Measurements from ENCODE around the gene TOPBP1.

DNA sequence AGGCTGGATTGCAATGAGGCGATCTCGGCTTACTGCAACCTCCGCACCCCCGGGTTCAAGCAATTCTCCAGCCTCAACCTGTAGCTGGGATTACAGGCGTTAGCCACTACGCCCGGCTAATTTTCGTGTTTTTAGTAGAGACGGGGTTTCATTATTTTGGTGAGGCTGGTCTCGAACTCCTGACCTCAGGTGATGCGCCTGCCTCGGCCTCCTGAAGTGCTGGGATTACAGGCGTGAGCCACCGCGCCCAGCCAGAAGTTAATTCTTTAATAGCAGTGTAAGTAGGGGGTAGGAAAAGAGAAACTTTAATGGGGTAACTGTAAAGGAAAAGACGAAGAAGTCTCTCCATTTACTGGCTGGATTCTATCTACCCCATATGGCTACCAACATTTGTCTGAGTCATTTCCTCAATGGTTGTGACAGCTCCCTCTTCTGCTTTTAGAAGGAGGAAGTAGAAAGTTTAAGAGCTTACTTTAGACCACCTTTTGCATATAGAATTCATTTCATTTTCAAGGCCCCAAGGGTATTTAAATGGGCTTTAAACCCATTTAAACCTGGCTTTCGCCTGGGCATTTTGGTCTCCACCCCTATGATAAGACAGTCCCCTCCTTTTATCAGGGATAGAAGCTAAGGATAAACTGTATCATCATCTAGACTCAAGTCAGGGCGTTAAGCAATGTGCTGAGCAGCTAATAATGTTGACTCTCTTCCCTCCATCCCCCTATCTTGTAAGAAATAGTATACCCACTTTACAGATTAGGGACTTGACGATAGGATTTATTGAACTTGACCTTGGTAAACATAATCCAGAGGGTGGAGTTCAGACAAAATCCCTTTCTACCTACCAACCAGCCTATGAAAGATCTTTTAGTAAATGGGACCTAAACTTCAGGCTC, 89.3 kb downstream of the TOPBP1 start:
- TF ChIP-seq POLR2A (IDR thresholded peaks at IDR 0.05) (no peak), CTCF (IDR thresholded peaks at IDR 0.05) (no peak)
